Activated CD4-positive, alpha-beta T cell treated with anti-CD3 and anti-CD28 coated beads, Interleukin-2, amount 50 U/mL, for 4 hours (primary cell): ENCODE measurements around the gene LAMC2.
"Not testable (repeated sequence)": the region's sequence is repeated elsewhere in the genome, so short reads cannot be mapped to it uniquely, and the experiment has no call there.

Experiments used
- DNase-seq, 2 experiments: peaks; one replicate each; pipeline ENCODE4 v3.0.0-alpha.2; 2020

LAMC2 gene

GRCh38 chr1:183185941-183186490, at the start of gene LAMC2:
TSS of gene LAMC2 (plus strand) at chr1:183186264. CDS start at chr1:183186353, 89 bp downstream.
- DNase-seq: no peak

GRCh38 chr1:183137782-183138181, 48.3 kb upstream of the LAMC2 start:
- no peak for DNase-seq

- no peak for DNase-seq
These were observed 47.8 kb upstream of the LAMC2 start for GRCh38 chr1:183138301-183138700.

GRCh38 chr1:183139281-183139942, 46.7 kb upstream of the LAMC2 start:
- DNase-seq: no peak

- DNase-seq: no peak
These were observed 45.4 kb upstream of the LAMC2 start for GRCh38 chr1:183140633-183141032.

GRCh38 chr1:183142171-183142570, 43.9 kb upstream of the LAMC2 start:
- DNase-seq: no peak

- DNase-seq: no peak
These were observed 42.3 kb upstream of the LAMC2 start for GRCh38 chr1:183143576-183144315.

GRCh38 chr1:183144752-183145151, 41.3 kb upstream of the LAMC2 start:
- DNase-seq: no peak

- DNase-seq: no peak
These were observed 38.3 kb upstream of the LAMC2 start for GRCh38 chr1:183147735-183148134.

GRCh38 chr1:183148599-183148998, 37.5 kb upstream of the LAMC2 start:
- DNase-seq: no peak

GRCh38 chr1:183149273-183149672, 36.8 kb upstream of the LAMC2 start:
- DNase-seq: no peak

GRCh38 chr1:183150032-183150431, 36.0 kb upstream of the LAMC2 start:
- DNase-seq: not testable (repeated sequence)

- DNase-seq: no peak
These were observed 35.6 kb upstream of the LAMC2 start for GRCh38 chr1:183150445-183150844.

- no peak for DNase-seq
These were observed 33.9 kb upstream of the LAMC2 start for GRCh38 chr1:183152180-183152579.

GRCh38 chr1:183155939-183156338, 30.1 kb upstream of the LAMC2 start:
- no peak for DNase-seq

GRCh38 chr1:183159960-183160359, 26.1 kb upstream of the LAMC2 start:
- no peak for DNase-seq

GRCh38 chr1:183161391-183161790, 24.7 kb upstream of the LAMC2 start:
- DNase-seq: no peak

- DNase-seq: no peak
These were observed 22.7 kb upstream of the LAMC2 start for GRCh38 chr1:183163316-183163715.

GRCh38 chr1:183164340-183164739, 21.7 kb upstream of the LAMC2 start:
- DNase-seq: no peak

- DNase-seq: no peak
These were observed 21.1 kb upstream of the LAMC2 start for GRCh38 chr1:183164963-183165362.

GRCh38 chr1:183165456-183165855, 20.6 kb upstream of the LAMC2 start:
- no peak for DNase-seq

GRCh38 chr1:183166454-183166853, 19.6 kb upstream of the LAMC2 start:
- DNase-seq: no peak

- DNase-seq: no peak
These were observed 18.4 kb upstream of the LAMC2 start for GRCh38 chr1:183167676-183168075.

GRCh38 chr1:183168308-183168707, 17.8 kb upstream of the LAMC2 start:
- no peak for DNase-seq
